ENCODE data around the gene ZNF823. TPM values are rescaled to one million over a fixed set of nuclear protein-coding genes. Genes with fewer than 3 reads are reported as not detected.
A peak's percentile ranks its signal among the peaks of the same experiment; 100 is the strongest.

The ZNF823 gene
- total RNA-seq, 2 donors from 2014 or later, result 3.5 to 5.9 TPM

DNA sequence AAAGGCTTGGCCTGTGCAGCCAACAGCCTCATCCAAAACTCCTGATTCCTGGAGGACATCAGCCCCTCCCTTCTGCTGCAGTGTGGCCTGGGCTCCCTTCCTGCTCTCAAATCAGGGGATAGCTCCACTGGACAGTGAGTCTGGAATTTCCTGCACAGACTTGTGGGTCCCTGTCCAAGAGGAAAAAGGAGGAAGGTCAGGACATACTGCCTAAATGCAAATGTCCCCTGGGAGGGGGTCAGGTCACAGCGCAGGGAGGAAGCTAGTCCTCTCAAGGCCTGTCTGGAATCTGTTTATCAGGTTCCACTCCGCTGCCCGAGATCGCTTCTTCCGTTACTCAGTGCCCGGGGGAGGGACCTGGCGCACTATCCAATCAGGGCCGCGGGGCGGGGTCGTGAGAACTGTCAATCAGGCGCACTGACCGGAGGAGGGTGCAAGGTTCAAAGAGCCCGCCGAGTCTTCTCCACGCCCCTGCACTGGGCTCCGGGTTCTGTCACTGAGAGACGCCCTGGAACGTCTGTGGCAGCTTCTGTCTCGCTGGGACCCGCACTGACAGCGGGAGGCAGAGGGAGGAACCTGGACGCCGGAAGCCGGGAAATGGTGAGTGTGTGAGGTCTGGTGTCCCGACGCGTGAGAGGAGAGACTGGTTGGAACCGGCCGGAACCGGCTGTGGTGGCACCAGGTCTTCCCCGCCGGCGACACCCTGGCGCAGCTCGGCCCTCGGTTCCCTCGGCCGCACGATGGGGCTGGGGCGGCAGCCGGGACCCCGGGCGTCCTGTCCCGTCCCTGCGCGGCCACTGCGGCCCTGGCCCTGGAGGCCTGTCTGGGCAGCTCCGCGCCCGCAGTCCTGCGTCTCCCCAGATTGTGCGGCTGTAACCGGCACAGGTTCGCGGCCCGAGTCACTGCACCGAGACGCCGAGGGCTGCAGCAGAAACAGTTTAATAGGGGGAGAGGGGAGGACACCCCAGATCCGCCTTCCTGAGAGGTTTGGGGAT, 28.1 kb upstream of the ZNF823 start, which contains the start of gene ZNF441:
Gene ZNF441, plus strand, starts transcription at position 404 of the 995 bp plus-strand sequence. Its CDS starts 194 bp downstream, at position 598.
- Histone ChIP-seq H3K27ac (peak within 1 kb of the TSS; percentile 94 to 96), H3K4me1 (replicated peaks) (no peaks in the 10 kb centered on the region), H3K4me3 (peak within 1 kb of the TSS; percentile 87 to 88), H3K9me3 (no peaks in the 10 kb centered on the region), H3K27me3 (replicated peaks; ENCODE audit: insufficient read depth) (no peaks in the 10 kb centered on the region), H3K36me3 (no peaks in the 10 kb centered on the region)
- DNase-seq (ENCODE audit: low spot score), result peak; percentile 97
- intact Hi-C loops (cut with DNase I), result no loop called here
- TF ChIP-seq, protein P1, sequence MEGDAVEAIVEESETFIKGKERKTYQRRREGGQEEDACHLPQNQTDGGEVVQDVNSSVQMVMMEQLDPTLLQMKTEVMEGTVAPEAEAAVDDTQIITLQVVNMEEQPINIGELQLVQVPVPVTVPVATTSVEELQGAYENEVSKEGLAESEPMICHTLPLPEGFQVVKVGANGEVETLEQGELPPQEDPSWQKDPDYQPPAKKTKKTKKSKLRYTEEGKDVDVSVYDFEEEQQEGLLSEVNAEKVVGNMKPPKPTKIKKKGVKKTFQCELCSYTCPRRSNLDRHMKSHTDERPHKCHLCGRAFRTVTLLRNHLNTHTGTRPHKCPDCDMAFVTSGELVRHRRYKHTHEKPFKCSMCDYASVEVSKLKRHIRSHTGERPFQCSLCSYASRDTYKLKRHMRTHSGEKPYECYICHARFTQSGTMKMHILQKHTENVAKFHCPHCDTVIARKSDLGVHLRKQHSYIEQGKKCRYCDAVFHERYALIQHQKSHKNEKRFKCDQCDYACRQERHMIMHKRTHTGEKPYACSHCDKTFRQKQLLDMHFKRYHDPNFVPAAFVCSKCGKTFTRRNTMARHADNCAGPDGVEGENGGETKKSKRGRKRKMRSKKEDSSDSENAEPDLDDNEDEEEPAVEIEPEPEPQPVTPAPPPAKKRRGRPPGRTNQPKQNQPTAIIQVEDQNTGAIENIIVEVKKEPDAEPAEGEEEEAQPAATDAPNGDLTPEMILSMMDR (IDR thresholded peaks at IDR 0.05), result peak in 2 of 4 experiments; percentile 5
- TF ChIP-seq POLR2A (IDR thresholded peaks at IDR 0.05), result peak; percentile 64
- peak; percentile 96 for TF ChIP-seq POLR2AphosphoS5 (IDR thresholded peaks at IDR 0.05)
- under 1% methylated on average over 57 of the region's 61 CpGs for WGBS

GRCh38 chr19:11763611-11764010, 24.9 kb upstream of the ZNF823 start:
- WGBS, result 87% methylated on average over 1 of the region's 1 CpG
- Histone ChIP-seq H3K27me3 (replicated peaks; ENCODE audit: insufficient read depth) (peaks cover 3% of the 10 kb centered on the region), H3K9me3 (no peaks in the 10 kb centered on the region), H3K27ac (no peak overlapping the region), H3K36me3 (no peaks in the 10 kb centered on the region), H3K4me3 (no peak overlapping the region), H3K4me1 (replicated peaks) (no peaks in the 10 kb centered on the region)
- DNase-seq (ENCODE audit: low spot score), result no peak
- TF ChIP-seq, protein P1 (IDR thresholded peaks at IDR 0.05), result no peak
- TF ChIP-seq POLR2A (IDR thresholded peaks at IDR 0.05) (no peak), POLR2AphosphoS5 (IDR thresholded peaks at IDR 0.05) (no peak)
- intact Hi-C loops (cut with DNase I), result no loop called here

GRCh38 chr19:11763117-11763516, 24.4 kb upstream of the ZNF823 start:
- intact Hi-C loops (cut with DNase I), result no loop called here
- Histone ChIP-seq H3K27ac (no peak overlapping the region), H3K4me1 (replicated peaks) (no peaks in the 10 kb centered on the region), H3K27me3 (replicated peaks; ENCODE audit: insufficient read depth) (peaks cover 3% of the 10 kb centered on the region), H3K36me3 (no peaks in the 10 kb centered on the region), H3K4me3 (no peak overlapping the region), H3K9me3 (no peaks in the 10 kb centered on the region)
- no peak for TF ChIP-seq POLR2AphosphoS5 (IDR thresholded peaks at IDR 0.05)
- TF ChIP-seq POLR2A (IDR thresholded peaks at IDR 0.05), result no peak
- TF ChIP-seq, protein P1 (IDR thresholded peaks at IDR 0.05), result no peak
- DNase-seq (ENCODE audit: low spot score), result no peak
- 79% methylated on average over 3 of the region's 3 CpGs for WGBS

DNA sequence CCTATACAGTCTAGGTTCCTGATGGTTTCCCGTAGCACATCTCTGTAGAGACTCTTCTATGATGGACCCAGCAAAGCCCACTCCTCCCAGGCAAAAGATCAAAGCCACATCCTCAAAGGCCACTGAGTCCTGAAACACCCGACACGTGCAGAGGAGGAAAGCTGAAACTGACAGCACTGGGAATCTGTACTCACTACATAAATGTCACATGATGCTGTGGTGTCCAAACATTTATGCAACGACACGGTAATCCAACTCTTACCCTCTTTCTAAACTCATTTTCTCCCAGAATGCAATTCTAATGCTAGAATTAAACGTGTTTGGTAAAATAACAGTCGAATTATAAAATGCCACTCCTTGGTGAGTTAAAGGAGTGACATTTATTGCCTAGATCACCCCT, 21.1 kb upstream of the ZNF823 start:
- 66% methylated on average over 7 of the region's 7 CpGs for WGBS
- DNase-seq (ENCODE audit: low spot score), result no peak
- intact Hi-C loops (cut with DNase I), result no loop called here

More for the DNA sequence above, 21.1 kb upstream of the ZNF823 start:
- TF ChIP-seq POLR2A (IDR thresholded peaks at IDR 0.05) (no peak), POLR2AphosphoS5 (IDR thresholded peaks at IDR 0.05) (no peak)
- TF ChIP-seq, protein P1 (IDR thresholded peaks at IDR 0.05), result no peak
- peaks cover 3% of the 10 kb centered on the region for H3K27me3 ChIP-seq (replicated peaks; ENCODE audit: insufficient read depth)
- no peak overlapping the region for H3K4me3 ChIP-seq
- H3K27ac ChIP-seq, result no peak overlapping the region
- no peaks in the 10 kb centered on the region for H3K4me1 ChIP-seq (replicated peaks)
- no peaks in the 10 kb centered on the region for H3K9me3 ChIP-seq
- no peaks in the 10 kb centered on the region for H3K36me3 ChIP-seq
